ENCODE measurements around the gene P2RY6.

The P2RY6 gene

GRCh38 chr11:73267122-73267846 is 4.9 kb upstream of the P2RY6 start:
- H3K27me3 ChIP-seq (ENCODE audit: insufficient read depth, low read length, poor library complexity, severe bottlenecking) = no peaks in the 10 kb centered on the region
- H3K4me1 ChIP-seq (ENCODE audit: insufficient read depth, low read length, poor library complexity, severe bottlenecking) = peaks cover 9% of the 10 kb centered on the region
- TF ChIP-seq CTCF (conservative IDR thresholded peaks at IDR 0.05; ENCODE audit: low read length) (no peak), EZH2phosphoT487 (IDR thresholded peaks at IDR 0.05; ENCODE audit: borderline replicate concordance) (no peak)
- no peak overlapping the region for H3K4me3 ChIP-seq (ENCODE audit: low read length, poor library complexity, severe bottlenecking)
- no peaks in the 10 kb centered on the region for H3K9me2 ChIP-seq (replicated peaks; ENCODE audit: low read depth, low read length)
- no peaks in the 10 kb centered on the region for H3K9me3 ChIP-seq (ENCODE audit: insufficient read depth, low read depth, low read length)
- no peaks in the 10 kb centered on the region for H3F3A ChIP-seq (ENCODE audit: low read depth)
- no peaks in the 10 kb centered on the region for H3K36me3 ChIP-seq (ENCODE audit: insufficient read depth, low read length)
- no peak overlapping the region for H3K4me2 ChIP-seq (ENCODE audit: low read depth, low read length, poor library complexity, severe bottlenecking)
- no peak overlapping the region for H3K9ac ChIP-seq (ENCODE audit: low read depth, low read length, poor library complexity, severe bottlenecking)
- peak overlapping the region; percentile 33; the same call in 1 of the 2 replicates for H2AFZ ChIP-seq (ENCODE audit: low read length)
- H4K20me1 ChIP-seq (ENCODE audit: insufficient read depth, low read length, poor library complexity, severe bottlenecking) = no peaks in the 10 kb centered on the region
- H3K79me2 ChIP-seq (ENCODE audit: insufficient read depth, low read length) = no peaks in the 10 kb centered on the region

GRCh38 chr11:73267906-73268540 is 4.1 kb upstream of the P2RY6 start:
- Histone ChIP-seq H3K79me2 (ENCODE audit: insufficient read depth, low read length) (no peaks in the 10 kb centered on the region), H3K36me3 (ENCODE audit: insufficient read depth, low read length) (no peaks in the 10 kb centered on the region), H3F3A (ENCODE audit: low read depth) (no peaks in the 10 kb centered on the region), H3K4me3 (ENCODE audit: low read length, poor library complexity, severe bottlenecking) (no peak overlapping the region), H3K4me1 (ENCODE audit: insufficient read depth, low read length, poor library complexity, severe bottlenecking) (peaks cover 9% of the 10 kb centered on the region), H3K9me2 (replicated peaks; ENCODE audit: low read depth, low read length) (no peaks in the 10 kb centered on the region), H4K20me1 (ENCODE audit: insufficient read depth, low read length, poor library complexity, severe bottlenecking) (no peaks in the 10 kb centered on the region), H3K27me3 (ENCODE audit: insufficient read depth, low read length, poor library complexity, severe bottlenecking) (no peaks in the 10 kb centered on the region), H2AFZ (ENCODE audit: low read length) (peak overlapping the region; percentile 20; the same call in 1 of the 2 replicates), H3K4me2 (ENCODE audit: low read depth, low read length, poor library complexity, severe bottlenecking) (no peak overlapping the region), H3K9me3 (ENCODE audit: insufficient read depth, low read depth, low read length) (no peaks in the 10 kb centered on the region), H3K9ac (ENCODE audit: low read depth, low read length, poor library complexity, severe bottlenecking) (no peak overlapping the region)
- TF ChIP-seq CTCF (conservative IDR thresholded peaks at IDR 0.05; ENCODE audit: low read length) = no peak
- TF ChIP-seq EZH2phosphoT487 (IDR thresholded peaks at IDR 0.05; ENCODE audit: borderline replicate concordance) = no peak

GRCh38 chr11:73268671-73269271 is 3.4 kb upstream of the P2RY6 start:
- no peaks in the 10 kb centered on the region for H4K20me1 ChIP-seq (ENCODE audit: insufficient read depth, low read length, poor library complexity, severe bottlenecking)
- no peaks in the 10 kb centered on the region for H3K36me3 ChIP-seq (ENCODE audit: insufficient read depth, low read length)
- no peak overlapping the region for H3K4me3 ChIP-seq (ENCODE audit: low read length, poor library complexity, severe bottlenecking)
- H3F3A ChIP-seq (ENCODE audit: low read depth) = no peaks in the 10 kb centered on the region
- no peak overlapping the region for H3K9ac ChIP-seq (ENCODE audit: low read depth, low read length, poor library complexity, severe bottlenecking)
- no peaks in the 10 kb centered on the region for H3K9me3 ChIP-seq (ENCODE audit: insufficient read depth, low read depth, low read length)
- no peak overlapping the region for H3K4me2 ChIP-seq (ENCODE audit: low read depth, low read length, poor library complexity, severe bottlenecking)
- peaks cover 9% of the 10 kb centered on the region for H3K4me1 ChIP-seq (ENCODE audit: insufficient read depth, low read length, poor library complexity, severe bottlenecking)
- H3K79me2 ChIP-seq (ENCODE audit: insufficient read depth, low read length) = no peaks in the 10 kb centered on the region
- H3K27me3 ChIP-seq (ENCODE audit: insufficient read depth, low read length, poor library complexity, severe bottlenecking) = no peaks in the 10 kb centered on the region
- no peaks in the 10 kb centered on the region for H3K9me2 ChIP-seq (replicated peaks; ENCODE audit: low read depth, low read length)
- TF ChIP-seq EZH2phosphoT487 (IDR thresholded peaks at IDR 0.05; ENCODE audit: borderline replicate concordance) = no peak
- TF ChIP-seq CTCF (conservative IDR thresholded peaks at IDR 0.05; ENCODE audit: low read length) = no peak
- no peak overlapping the region for H2AFZ ChIP-seq (ENCODE audit: low read length)
